Neural cell (in vitro differentiated cells): ENCODE measurements around the gene MAP4K3. TPM values are rescaled to one million over a fixed set of nuclear protein-coding genes. Genes with fewer than 3 reads are reported as not detected.

Experiments
- H2AFZ ChIP-seq: fragments of 200-600, 300-800 bp; sonication (generic), shearing (Covaris generic); 2 replicates; pipeline ENCODE4 v1.6.0; 2014; ENCODE audit warnings: low read depth, mild to moderate bottlenecking, antibody characterized with exemption, low read length, moderate library complexity
- H3F3A ChIP-seq: fragments of 200-600 bp; shearing (Covaris generic); 2 replicates; pipeline ENCODE4 v1.6.1; 2016; ENCODE audit warnings: mild to moderate bottlenecking, moderate library complexity, mixed read lengths, antibody characterized with exemption, low read length; ENCODE audit not compliant: insufficient read depth, poor library complexity, severe bottlenecking
- H3K27ac ChIP-seq: fragments of 200-600, 300-800 bp; sonication (generic), shearing (Covaris generic); 2 replicates; pipeline ENCODE4 v1.5.1; 2014; ENCODE audit warnings: mild to moderate bottlenecking, low read length, moderate library complexity
- H3K27me3 ChIP-seq: fragments of 300-800, 200-600 bp; sonication (generic), shearing (Covaris generic); 2 replicates; pipeline ENCODE4 v1.6.0; 2014; ENCODE audit warnings: mild to moderate bottlenecking, low read depth, low read length, moderate library complexity; ENCODE audit not compliant: insufficient read depth
- H3K36me3 ChIP-seq: fragments of 300-800, 200-600 bp; sonication (generic), shearing (Covaris generic); 2 replicates; pipeline ENCODE4 v1.5.1; 2014; ENCODE audit warnings: mild to moderate bottlenecking, antibody characterized with exemption, low read length, moderate library complexity; ENCODE audit not compliant: insufficient read depth
- H3K4me2 ChIP-seq: fragments of 300-800, 200-600 bp; sonication (generic), shearing (Covaris generic); 2 replicates; pipeline ENCODE4 v1.6.0; 2014; ENCODE audit warnings: mild to moderate bottlenecking, low read length
- H3K4me3 ChIP-seq: fragments of 300-800, 200-600 bp; sonication (generic), shearing (Covaris generic); 2 replicates; pipeline ENCODE4 v1.5.1; 2014; ENCODE audit warnings: mild to moderate bottlenecking, low read length, moderate library complexity
- H3K79me2 ChIP-seq: fragments of 200-600 bp; shearing (Covaris generic); replicated peaks from 2 replicates; pipeline ENCODE4 v1.6.0; 2014; ENCODE audit warnings: mild to moderate bottlenecking, low read length, moderate library complexity; ENCODE audit not compliant: insufficient read depth
- H3K9ac ChIP-seq: fragments of 300-800, 200-600 bp; sonication (generic), shearing (Covaris generic); 2 replicates; pipeline ENCODE4 v1.6.1; 2016; ENCODE audit warnings: mild to moderate bottlenecking, low read length, mixed read lengths
- H3K9me2 ChIP-seq: fragments of 200-600 bp; shearing (Covaris generic); 2 replicates; pipeline ENCODE4 v1.6.1; 2016; ENCODE audit warnings: mild to moderate bottlenecking, low read length, mixed read lengths; ENCODE audit not compliant: insufficient read depth
- H3K9me3 ChIP-seq: fragments of 200-600, 300-800 bp; sonication (generic), shearing (Covaris generic); 2 replicates; pipeline ENCODE4 v1.6.1; 2016; ENCODE audit warnings: mild to moderate bottlenecking, mixed run types, low read length, moderate library complexity, mixed read lengths
- H4K20me1 ChIP-seq: fragments of 200-600 bp; shearing (Covaris generic); 2 replicates; pipeline ENCODE4 v1.6.1; 2016; ENCODE audit warnings: mild to moderate bottlenecking, mixed run types; ENCODE audit not compliant: insufficient read depth
- EP300 ChIP-seq: fragments of 450-650 bp; conservative IDR thresholded peaks from 2 replicates; pipeline ENCODE4 v1.6.1; 2014; ENCODE audit warnings: antibody characterized with exemption, mild to moderate bottlenecking, moderate library complexity; ENCODE audit not compliant: poor library complexity, severe bottlenecking
- EZH2 ChIP-seq: fragments of 200-600, 300-800 bp; shearing (Covaris generic), sonication (generic); IDR thresholded peaks from 2 replicates; pipeline ENCODE4 v1.6.1; 2014; ENCODE audit warnings: antibody characterized with exemption, low read length, borderline replicate concordance, mild to moderate bottlenecking; ENCODE audit not compliant: insufficient read depth, poor library complexity, severe bottlenecking
- MXI1 ChIP-seq: fragments of 450-650 bp; conservative IDR thresholded peaks from 2 replicates; pipeline ENCODE4 v1.6.1; 2014; ENCODE audit warnings: antibody characterized with exemption, mild to moderate bottlenecking; ENCODE audit not compliant: poor library complexity, severe bottlenecking
- POLR2AphosphoS5 ChIP-seq: IDR thresholded peaks from 2 replicates; pipeline ENCODE4 v1.6.1; 2012
- RAD21 ChIP-seq: fragments of 450-650 bp; conservative IDR thresholded peaks from 2 replicates; pipeline ENCODE4 v1.6.1; 2014; ENCODE audit warnings: antibody characterized with exemption, mild to moderate bottlenecking, moderate library complexity
- SMC3 ChIP-seq: fragments of 450-650 bp; conservative IDR thresholded peaks from 2 replicates; pipeline ENCODE4 v1.6.1; 2014; ENCODE audit warnings: antibody characterized with exemption, mild to moderate bottlenecking, moderate library complexity; ENCODE audit not compliant: poor library complexity
- TAF1 ChIP-seq: IDR thresholded peaks from 2 replicates; pipeline ENCODE4 v1.6.1; 2012; ENCODE audit warnings: low read depth
- polyA plus RNA-seq: library from polyadenylated mRNA; depleted of rRNA; stranded (reverse); fragments of >200 nt; gene quantifications from 2 replicates; pipeline ENCODE4 v1.2.3, GENCODE V29; 2014
- TF ChIP-seq, protein P1 (sequence below): IDR thresholded peaks from 2 replicates; pipeline ENCODE4 v1.6.1; 2012; ENCODE audit warnings: borderline replicate concordance
- TF ChIP-seq, protein P2 (sequence below): fragments of 450-650 bp; IDR thresholded peaks from 2 replicates; pipeline ENCODE4 v1.5.1; 2014; ENCODE audit warnings: antibody characterized with exemption, mild to moderate bottlenecking, moderate library complexity; ENCODE audit not compliant: poor library complexity, severe bottlenecking

The MAP4K3 gene
- polyA plus RNA-seq, 1 donor from 2014 or later: 105 TPM

DNA sequence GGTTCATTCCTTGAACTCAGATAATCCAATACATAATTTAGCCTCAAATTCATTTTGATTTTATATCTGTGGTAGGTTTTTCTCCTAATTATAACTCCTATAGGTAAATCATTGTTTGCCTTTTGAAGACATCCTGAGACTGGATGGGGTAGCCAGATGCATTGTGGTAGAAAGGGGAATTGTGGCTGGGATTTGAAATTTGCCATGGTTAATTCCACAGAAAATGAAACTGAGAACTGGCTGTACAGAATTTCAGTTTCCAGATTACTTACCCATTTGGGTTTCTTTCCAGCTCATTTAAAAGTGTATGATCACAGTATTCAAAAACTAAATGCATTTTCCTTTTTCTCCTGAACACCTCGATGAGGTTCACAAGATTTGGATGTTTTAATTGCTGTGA, 211.5 kb downstream of the MAP4K3 start (continued):
- TF ChIP-seq, protein P1, sequence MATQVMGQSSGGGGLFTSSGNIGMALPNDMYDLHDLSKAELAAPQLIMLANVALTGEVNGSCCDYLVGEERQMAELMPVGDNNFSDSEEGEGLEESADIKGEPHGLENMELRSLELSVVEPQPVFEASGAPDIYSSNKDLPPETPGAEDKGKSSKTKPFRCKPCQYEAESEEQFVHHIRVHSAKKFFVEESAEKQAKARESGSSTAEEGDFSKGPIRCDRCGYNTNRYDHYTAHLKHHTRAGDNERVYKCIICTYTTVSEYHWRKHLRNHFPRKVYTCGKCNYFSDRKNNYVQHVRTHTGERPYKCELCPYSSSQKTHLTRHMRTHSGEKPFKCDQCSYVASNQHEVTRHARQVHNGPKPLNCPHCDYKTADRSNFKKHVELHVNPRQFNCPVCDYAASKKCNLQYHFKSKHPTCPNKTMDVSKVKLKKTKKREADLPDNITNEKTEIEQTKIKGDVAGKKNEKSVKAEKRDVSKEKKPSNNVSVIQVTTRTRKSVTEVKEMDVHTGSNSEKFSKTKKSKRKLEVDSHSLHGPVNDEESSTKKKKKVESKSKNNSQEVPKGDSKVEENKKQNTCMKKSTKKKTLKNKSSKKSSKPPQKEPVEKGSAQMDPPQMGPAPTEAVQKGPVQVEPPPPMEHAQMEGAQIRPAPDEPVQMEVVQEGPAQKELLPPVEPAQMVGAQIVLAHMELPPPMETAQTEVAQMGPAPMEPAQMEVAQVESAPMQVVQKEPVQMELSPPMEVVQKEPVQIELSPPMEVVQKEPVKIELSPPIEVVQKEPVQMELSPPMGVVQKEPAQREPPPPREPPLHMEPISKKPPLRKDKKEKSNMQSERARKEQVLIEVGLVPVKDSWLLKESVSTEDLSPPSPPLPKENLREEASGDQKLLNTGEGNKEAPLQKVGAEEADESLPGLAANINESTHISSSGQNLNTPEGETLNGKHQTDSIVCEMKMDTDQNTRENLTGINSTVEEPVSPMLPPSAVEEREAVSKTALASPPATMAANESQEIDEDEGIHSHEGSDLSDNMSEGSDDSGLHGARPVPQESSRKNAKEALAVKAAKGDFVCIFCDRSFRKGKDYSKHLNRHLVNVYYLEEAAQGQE: no peak

DNA sequence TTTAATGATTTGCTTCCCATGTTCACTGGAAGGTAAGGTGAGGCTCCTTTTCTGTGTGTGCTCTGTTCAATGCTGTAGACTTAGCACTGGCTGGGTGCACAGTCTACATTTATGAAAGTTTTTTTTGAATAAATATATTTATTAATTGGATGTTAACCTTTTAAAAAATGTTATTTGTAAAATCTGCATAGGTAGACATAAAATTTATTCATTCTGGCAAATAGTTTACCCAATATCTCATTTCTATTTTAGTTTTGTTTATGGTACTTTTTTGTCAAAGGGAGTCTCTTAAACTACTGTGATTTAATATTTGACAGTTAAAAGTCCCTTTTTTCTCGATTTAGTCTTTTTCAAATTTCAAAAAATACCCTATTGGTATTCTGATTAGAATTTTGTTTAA, 213.2 kb downstream of the MAP4K3 start:
- TF ChIP-seq POLR2AphosphoS5 (no peak), EP300 (no peak), SMC3 (no peak), EZH2 (no peak), RAD21 (no peak), TAF1 (no peak), MXI1 (no peak)
- TF ChIP-seq, protein P1: no peak
- TF ChIP-seq, protein P2, sequence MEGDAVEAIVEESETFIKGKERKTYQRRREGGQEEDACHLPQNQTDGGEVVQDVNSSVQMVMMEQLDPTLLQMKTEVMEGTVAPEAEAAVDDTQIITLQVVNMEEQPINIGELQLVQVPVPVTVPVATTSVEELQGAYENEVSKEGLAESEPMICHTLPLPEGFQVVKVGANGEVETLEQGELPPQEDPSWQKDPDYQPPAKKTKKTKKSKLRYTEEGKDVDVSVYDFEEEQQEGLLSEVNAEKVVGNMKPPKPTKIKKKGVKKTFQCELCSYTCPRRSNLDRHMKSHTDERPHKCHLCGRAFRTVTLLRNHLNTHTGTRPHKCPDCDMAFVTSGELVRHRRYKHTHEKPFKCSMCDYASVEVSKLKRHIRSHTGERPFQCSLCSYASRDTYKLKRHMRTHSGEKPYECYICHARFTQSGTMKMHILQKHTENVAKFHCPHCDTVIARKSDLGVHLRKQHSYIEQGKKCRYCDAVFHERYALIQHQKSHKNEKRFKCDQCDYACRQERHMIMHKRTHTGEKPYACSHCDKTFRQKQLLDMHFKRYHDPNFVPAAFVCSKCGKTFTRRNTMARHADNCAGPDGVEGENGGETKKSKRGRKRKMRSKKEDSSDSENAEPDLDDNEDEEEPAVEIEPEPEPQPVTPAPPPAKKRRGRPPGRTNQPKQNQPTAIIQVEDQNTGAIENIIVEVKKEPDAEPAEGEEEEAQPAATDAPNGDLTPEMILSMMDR: no peak
- Histone ChIP-seq H2AFZ (no peak overlapping the region), H4K20me1 (no peaks in the 10 kb centered on the region), H3K4me3 (no peak overlapping the region), H3K27ac (no peak overlapping the region), H3K9ac (no peak overlapping the region), H3F3A (no peaks in the 10 kb centered on the region), H3K9me2 (no peaks in the 10 kb centered on the region), H3K79me2 (no peaks in the 10 kb centered on the region), H3K27me3 (no peaks in the 10 kb centered on the region), H3K9me3 (no peaks in the 10 kb centered on the region), H3K4me2 (no peak overlapping the region), H3K36me3 (no peaks in the 10 kb centered on the region)
